Muscle layer of colon (tissue), 2 donors: ENCODE data around the gene ATF5.

Source experiments
- H3K27ac ChIP-seq: one replicate; pipeline ENCODE4 v1.7.0; 2013; ENCODE audit warnings: low read depth, mild to moderate bottlenecking, low read length, moderate library complexity
- H3K27me3 ChIP-seq, 2 donors: one replicate each; pipeline ENCODE4 v1.7.0; 2013; ENCODE audit warnings: low read length in 2 of 2, mild to moderate bottlenecking in 2 of 2; ENCODE audit not compliant: insufficient read depth in 2 of 2, control insufficient read depth in 1 of 2
- H3K36me3 ChIP-seq: one replicate; pipeline ENCODE4 v1.7.0; 2013; ENCODE audit warnings: mild to moderate bottlenecking, low read length; ENCODE audit not compliant: insufficient read depth
- H3K4me1 ChIP-seq: one replicate; pipeline ENCODE4 v1.7.0; 2013; ENCODE audit warnings: mild to moderate bottlenecking, low read length; ENCODE audit not compliant: insufficient read depth
- H3K4me3 ChIP-seq, 2 donors: one replicate each; pipeline ENCODE4 v1.7.0; 2013; ENCODE audit warnings: low read length in 2 of 2, low read depth in 1 of 2, mild to moderate bottlenecking in 1 of 2, moderate library complexity in 1 of 2
- H3K9ac ChIP-seq: one replicate; pipeline ENCODE4 v1.7.0; 2013; ENCODE audit warnings: low read length
- H3K9me3 ChIP-seq: one replicate; pipeline ENCODE4 v1.7.0; 2013; ENCODE audit warnings: mild to moderate bottlenecking, low read length
- donor health status: abdominal sarcoma.
- donor health status: Adenocarcinoma of cecum.

Gene ATF5

GRCh38 chr19:49895566-49896297 lies 33.3 kb upstream of the ATF5 start:
- H3K4me1 ChIP-seq: peaks cover 12% of the 10 kb centered on the region
- H3K36me3 ChIP-seq: no peaks in the 10 kb centered on the region
- no peak overlapping the region for H3K27ac ChIP-seq
- no peaks in the 10 kb centered on the region for H3K9me3 ChIP-seq
- no peak overlapping the region for H3K9ac ChIP-seq
- H3K4me3 ChIP-seq: no peak overlapping the region
- H3K27me3 ChIP-seq: peaks cover 0 to 8% of the 10 kb centered on the region in 2 donors

- no peaks in the 10 kb centered on the region for H3K9me3 ChIP-seq
- no peaks in the 10 kb centered on the region for H3K27me3 ChIP-seq
- no peak within 1 kb of the TSS for H3K9ac ChIP-seq
- peaks cover 12% of the 10 kb centered on the region for H3K4me1 ChIP-seq
- no peaks in the 10 kb centered on the region for H3K36me3 ChIP-seq
- H3K27ac ChIP-seq: no peak within 1 kb of the TSS
- H3K4me3 ChIP-seq: no peak within 1 kb of the TSS
These were observed 32.0 kb upstream of the ATF5 start, which contains the start of gene IL4I1 for GRCh38 chr19:49896863-49897621. IL4I1 (minus strand) TSS chr19:49896887; CDS start chr19:49896160, 727 bp downstream.

GRCh38 chr19:49904136-49904535 lies 24.9 kb upstream of the ATF5 start:
- H3K9me3 ChIP-seq: no peaks in the 10 kb centered on the region
- H3K4me1 ChIP-seq: no peaks in the 10 kb centered on the region
- no peak overlapping the region for H3K4me3 ChIP-seq
- no peak overlapping the region for H3K9ac ChIP-seq
- H3K36me3 ChIP-seq: peaks cover 25% of the 10 kb centered on the region
- no peaks in the 10 kb centered on the region for H3K27me3 ChIP-seq
- H3K27ac ChIP-seq: no peak overlapping the region

- H3K27ac ChIP-seq: no peak overlapping the region
- H3K9ac ChIP-seq: no peak overlapping the region
- peaks cover 25% of the 10 kb centered on the region for H3K36me3 ChIP-seq
- no peaks in the 10 kb centered on the region for H3K27me3 ChIP-seq
- no peaks in the 10 kb centered on the region for H3K4me1 ChIP-seq
- no peak overlapping the region for H3K4me3 ChIP-seq
- no peaks in the 10 kb centered on the region for H3K9me3 ChIP-seq
These were observed 22.0 kb upstream of the ATF5 start for GRCh38 chr19:49906879-49907564.

GRCh38 chr19:49907745-49908446 lies 21.1 kb upstream of the ATF5 start:
- no peaks in the 10 kb centered on the region for H3K9me3 ChIP-seq
- no peak overlapping the region for H3K9ac ChIP-seq
- no peak overlapping the region for H3K4me3 ChIP-seq
- no peaks in the 10 kb centered on the region for H3K4me1 ChIP-seq
- H3K27me3 ChIP-seq: no peaks in the 10 kb centered on the region
- peaks cover 26% of the 10 kb centered on the region for H3K36me3 ChIP-seq
- H3K27ac ChIP-seq: no peak overlapping the region

GRCh38 chr19:49908480-49909420 lies 20.3 kb upstream of the ATF5 start:
- Histone ChIP-seq H3K4me1 (no peaks in the 10 kb centered on the region), H3K36me3 (peaks cover 33% of the 10 kb centered on the region), H3K4me3 (no peak overlapping the region), H3K9ac (no peak overlapping the region), H3K9me3 (no peaks in the 10 kb centered on the region), H3K27ac (no peak overlapping the region), H3K27me3 (no peaks in the 10 kb centered on the region)

GRCh38 chr19:49910179-49910578 lies 18.8 kb upstream of the ATF5 start:
- no peak overlapping the region for H3K9ac ChIP-seq
- H3K36me3 ChIP-seq: peaks cover 43% of the 10 kb centered on the region
- H3K4me1 ChIP-seq: no peaks in the 10 kb centered on the region
- no peaks in the 10 kb centered on the region for H3K9me3 ChIP-seq
- H3K27ac ChIP-seq: no peak overlapping the region
- no peaks in the 10 kb centered on the region for H3K27me3 ChIP-seq
- H3K4me3 ChIP-seq: no peak overlapping the region

GRCh38 chr19:49911381-49912145 lies 17.4 kb upstream of the ATF5 start:
- no peaks in the 10 kb centered on the region for H3K27me3 ChIP-seq
- H3K9me3 ChIP-seq: no peaks in the 10 kb centered on the region
- H3K36me3 ChIP-seq: peaks cover 43% of the 10 kb centered on the region
- no peaks in the 10 kb centered on the region for H3K4me1 ChIP-seq
- H3K9ac ChIP-seq: no peak overlapping the region
- H3K27ac ChIP-seq: no peak overlapping the region
- H3K4me3 ChIP-seq: no peak overlapping the region

- H3K4me1 ChIP-seq: no peaks in the 10 kb centered on the region
- H3K27me3 ChIP-seq: no peaks in the 10 kb centered on the region
- H3K9me3 ChIP-seq: no peaks in the 10 kb centered on the region
- no peak overlapping the region for H3K4me3 ChIP-seq
- H3K36me3 ChIP-seq: peaks cover 36% of the 10 kb centered on the region
- no peak overlapping the region for H3K9ac ChIP-seq
- no peak overlapping the region for H3K27ac ChIP-seq
These were observed 15.9 kb upstream of the ATF5 start for GRCh38 chr19:49912965-49913685.
